Left kidney (tissue), 2 donors: ENCODE data around the gene LBHD2. TPM values are rescaled to one million over a fixed set of nuclear protein-coding genes. Genes with fewer than 3 reads are reported as not detected.

ENCODE experiments used
- DNase-seq: peaks from one replicate; pipeline ENCODE4 v3.0.0-alpha.2; 2013
- polyA plus RNA-seq: library from polyadenylated mRNA; unstranded; fragments of 120-200 nt; gene quantifications from one replicate; pipeline ENCODE4 v1.2.1, GENCODE V29; 2013; ENCODE audit not compliant: insufficient read length

Gene LBHD2
- polyA plus RNA-seq, 1 donor, result not detected

- no peak for DNase-seq
These were observed 6.5 kb downstream of the LBHD2 start for GRCh38 chr14:103090481-103091020.

- no peak for DNase-seq
These were observed 7.3 kb downstream of the LBHD2 start for GRCh38 chr14:103091041-103091882.

- no peak for DNase-seq
These were observed 7.8 kb downstream of the LBHD2 start for GRCh38 chr14:103091883-103092222.

GRCh38 chr14:103093856-103094405, 9.9 kb downstream of the LBHD2 start:
- no peak for DNase-seq

- DNase-seq, result no peak
These were observed 10.6 kb downstream of the LBHD2 start, which contains the start of gene EXOC3L4 for GRCh38 chr14:103094406-103095209. EXOC3L4 (plus strand) TSS chr14:103094725; CDS start chr14:103100220, 5,495 bp downstream.

GRCh38 chr14:103095210-103095778, 11.3 kb downstream of the LBHD2 start:
- no peak for DNase-seq

GRCh38 chr14:103096387-103096786, 12.4 kb downstream of the LBHD2 start:
- DNase-seq, result no peak

GRCh38 chr14:103097244-103097993, 13.4 kb downstream of the LBHD2 start:
- no peak for DNase-seq

GRCh38 chr14:103097994-103098957, 14.3 kb downstream of the LBHD2 start:
- no peak for DNase-seq

- DNase-seq, result no peak
These were observed 15.2 kb downstream of the LBHD2 start for GRCh38 chr14:103099081-103099732.

- no peak for DNase-seq
These were observed 15.8 kb downstream of the LBHD2 start for GRCh38 chr14:103099733-103100280.

- DNase-seq, result no peak
These were observed 16.5 kb downstream of the LBHD2 start for GRCh38 chr14:103100281-103101121.

GRCh38 chr14:103101257-103101962, 17.4 kb downstream of the LBHD2 start:
- no peak for DNase-seq

GRCh38 chr14:103101963-103102688, 18.1 kb downstream of the LBHD2 start:
- no peak for DNase-seq

- no peak for DNase-seq
These were observed 18.8 kb downstream of the LBHD2 start for GRCh38 chr14:103102689-103103260.
